HepG2 (cell line): ENCODE data around the gene GOLPH3. TPM values are rescaled to one million over a fixed set of nuclear protein-coding genes. Genes with fewer than 3 reads are reported as not detected.
A peak's percentile ranks its signal among the peaks of the same experiment; 100 is the strongest.

ENCODE experiments used
- CSRNP2 ChIP-seq: sonication (generic); formaldehyde crosslinking; conservative IDR thresholded peaks from 2 replicates; pipeline ENCODE4 v1.8.0; 2022; ENCODE audit warnings: low read depth, missing genetic modification reagents
- FOSL1 ChIP-seq: sonication (generic); formaldehyde crosslinking; IDR thresholded peaks from 2 replicates; pipeline ENCODE4 v1.9.0; 2021; ENCODE audit warnings: missing genetic modification reagents, borderline replicate concordance
- GZF1 ChIP-seq: sonication (generic); formaldehyde crosslinking; IDR thresholded peaks from 2 replicates; pipeline ENCODE4 v1.5.1; 2020; ENCODE audit warnings: mild to moderate bottlenecking, missing genetic modification reagents
- HDAC2 ChIP-seq: sonication (generic); formaldehyde crosslinking; IDR thresholded peaks from 2 replicates; pipeline ENCODE4 v1.4.0; 2020; ENCODE audit warnings: missing genetic modification reagents
- HNRNPK ChIP-seq: fragments of 200-400 bp; formaldehyde crosslinking; IDR thresholded peaks from 2 replicates; pipeline ENCODE4 v1.6.1; 2018; ENCODE audit warnings: low read length, low read depth, moderate library complexity, mild to moderate bottlenecking; ENCODE audit not compliant: poor library complexity, severe bottlenecking
- KAT2B ChIP-seq: fragments of 150-350 bp; IDR thresholded peaks from 2 replicates; pipeline ENCODE4 v1.6.1; 2014; ENCODE audit warnings: low read depth, low read length, borderline replicate concordance
- MZF1 ChIP-seq: sonication (generic); formaldehyde crosslinking; IDR thresholded peaks from 2 replicates; pipeline ENCODE4 v1.8.1; 2023; ENCODE audit warnings: mild to moderate bottlenecking, missing genetic modification reagents, borderline replicate concordance
- NFE2L1 ChIP-seq: sonication (generic); formaldehyde crosslinking; IDR thresholded peaks from 2 replicates; pipeline ENCODE4 v1.4.0; 2020; ENCODE audit warnings: missing genetic modification reagents, mild to moderate bottlenecking, borderline replicate concordance
- POLR2AphosphoS2 ChIP-seq: IDR thresholded peaks from 2 replicates; pipeline ENCODE4 v1.6.1; 2011; ENCODE audit warnings: low read depth, low read length, improper control_type of control experiment
- RERE ChIP-seq: IDR thresholded peaks from 2 replicates; pipeline ENCODE4 v1.6.1; 2016; ENCODE audit warnings: low read depth, missing genetic modification reagents, missing compliant biosample characterization
- RFXANK ChIP-seq: IDR thresholded peaks from 2 replicates; pipeline ENCODE4 v1.6.1; 2016
- SMARCE1 ChIP-seq: fragments of 450-650 bp; IDR thresholded peaks from 2 replicates; pipeline ENCODE4 v1.6.1; 2017; ENCODE audit warnings: borderline replicate concordance
- SRF ChIP-seq: IDR thresholded peaks from 2 replicates; pipeline ENCODE4 v1.6.1; 2011; ENCODE audit warnings: mild to moderate bottlenecking, low read depth, low read length, moderate library complexity
- TMF1 ChIP-seq: sonication (generic); formaldehyde crosslinking; IDR thresholded peaks from 2 replicates; pipeline ENCODE4 v1.8.1; 2022; ENCODE audit warnings: low read depth, missing genetic modification reagents
- U2AF1 ChIP-seq: fragments of 200-400 bp; formaldehyde crosslinking; optimal IDR thresholded peaks from 2 replicates; pipeline ENCODE3; 2017; ENCODE audit warnings: mild to moderate bottlenecking, low read depth, low read length
- ZBTB43 ChIP-seq: sonication (generic); formaldehyde crosslinking; conservative IDR thresholded peaks from 2 replicates; pipeline ENCODE4 v1.4.0; 2020; ENCODE audit warnings: missing genetic modification reagents
- ZFP62 ChIP-seq: sonication (generic); formaldehyde crosslinking; IDR thresholded peaks from 2 replicates; pipeline ENCODE4 v1.4.0; 2020; ENCODE audit warnings: missing genetic modification reagents
- ZNF264 ChIP-seq: sonication (generic); formaldehyde crosslinking; IDR thresholded peaks from 2 replicates; pipeline ENCODE4 v1.4.0; 2020; ENCODE audit warnings: missing genetic modification reagents
- ZNF33A ChIP-seq: sonication (generic); formaldehyde crosslinking; IDR thresholded peaks from 2 replicates; pipeline ENCODE4 v1.5.1; 2020; ENCODE audit warnings: missing genetic modification reagents, mild to moderate bottlenecking, moderate library complexity, borderline replicate concordance
- ZNF34 ChIP-seq: sonication (generic); formaldehyde crosslinking; IDR thresholded peaks from 2 replicates; pipeline ENCODE4 v1.4.0; 2020; ENCODE audit warnings: mild to moderate bottlenecking, missing genetic modification reagents, borderline replicate concordance
- ZNF619 ChIP-seq: sonication (generic); formaldehyde crosslinking; IDR thresholded peaks from 2 replicates; pipeline ENCODE4 v1.4.0; 2020; ENCODE audit warnings: mild to moderate bottlenecking, missing genetic modification reagents
- polyA plus RNA-seq, 8 experiments: library from polyadenylated mRNA; depleted of rRNA in 3 of 8; stranded (reverse) in 7 of 8; unstranded in 1 of 8; fragments of >200 nt; fragmentation: Illumina TruSeq in 4 of 8; extraction: Trizol in 4 of 8; gene quantifications; 2 replicates each; pipeline versions ENCODE4 v1.2.1 to v1.2.3, GENCODE V29; 2011 to 2016; ENCODE audit warnings: low read depth in 4 of 8, missing spikeins in 1 of 8, mixed read lengths in 1 of 8; ENCODE audit not compliant: insufficient read depth in 1 of 8
- total RNA-seq, 5 experiments: library from RNA; depleted of rRNA; stranded (reverse); fragments of >200 nt; fragmentation: Illumina TruSeq; extraction: Trizol; gene quantifications; 2 replicates each; pipeline ENCODE4 v1.2.3, GENCODE V29; 2016; ENCODE audit warnings: low read depth in 1 of 5

Gene GOLPH3
- total and polyA plus RNA-seq, 2 of the 13 experiments (the other 11 are each of a cell fraction or from before 2014, with no cell fraction given): 59.5 to 84.5 TPM

GRCh38 chr5:32174011-32174870 is at the start of gene GOLPH3 (continued):
- TF ChIP-seq RERE (CRISPR knock-in tag) (no peak; the same call in 1 of the 2 replicates), ZFP62 (CRISPR knock-in tag) (no peak), POLR2AphosphoS2 (no peak), ZBTB43 (CRISPR knock-in tag) (0 out of 2 replicates have a peak, but pooled peaks have one; percentile 21), SRF (no peak), ZNF33A (CRISPR knock-in tag) (no peak; the same call in 1 of the 2 replicates), FOSL1 (CRISPR knock-in tag) (no peak), TMF1 (CRISPR knock-in tag) (0 out of 2 replicates have a peak, but pooled peaks have one; percentile 25), CSRNP2 (CRISPR knock-in tag) (no peak), ZNF34 (CRISPR knock-in tag) (peak; percentile 28; the same call in 1 of the 2 replicates), RFXANK (CRISPR knock-in tag) (no peak), HDAC2 (CRISPR knock-in tag) (peak; percentile 24; the same call in 1 of the 2 replicates), U2AF1 (no peak), KAT2B (no peak), ZNF264 (CRISPR knock-in tag) (peak; percentile 83; the same call in 1 of the 2 replicates), GZF1 (CRISPR knock-in tag) (peak; percentile 21; the same call in 1 of the 2 replicates), HNRNPK (peak; percentile 90), SMARCE1 (no peak), ZNF619 (CRISPR knock-in tag) (peak; percentile 92; the same call in 1 of the 2 replicates), MZF1 (CRISPR knock-in tag) (no peak), NFE2L1 (0 out of 2 replicates have a peak, but pooled peaks have one; percentile 39)
